ENCODE results near the gene C1orf226.
A peak's percentile ranks its signal among the peaks of the same experiment; 100 is the strongest.

The C1orf226 gene

GRCh38 chr1:162386292-162387225 lies 5.0 kb downstream of the C1orf226 start:
- DNase-seq = no peak

- DNase-seq = no peak
Observed at GRCh38 chr1:162387226-162388082, 5.9 kb downstream of the C1orf226 start.

DNA sequence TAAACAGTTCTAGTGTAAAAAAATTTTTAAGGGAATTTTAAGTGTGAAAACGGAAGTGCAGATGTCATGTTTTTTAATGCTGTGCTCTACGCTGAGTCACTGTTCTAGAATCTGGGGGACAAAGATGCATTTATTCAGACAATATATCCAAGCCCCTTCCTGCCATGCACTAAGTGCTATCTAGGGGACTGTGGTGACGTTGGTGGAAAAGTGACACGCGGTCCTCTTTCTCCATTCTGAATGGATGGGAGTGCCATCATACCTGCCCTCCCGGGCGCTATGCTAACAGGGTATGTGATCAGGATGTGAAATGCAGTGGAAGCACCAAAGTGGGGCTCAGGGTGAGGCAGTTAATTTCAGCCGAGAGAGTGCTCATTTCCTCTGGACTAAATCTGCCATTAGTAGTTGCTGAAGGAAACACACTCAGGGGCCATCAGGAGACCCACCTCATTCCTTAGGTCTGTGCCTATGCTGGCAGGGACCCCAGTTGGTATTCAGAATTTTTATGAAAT lies 6.6 kb downstream of the C1orf226 start:
- no peak for DNase-seq

DNA sequence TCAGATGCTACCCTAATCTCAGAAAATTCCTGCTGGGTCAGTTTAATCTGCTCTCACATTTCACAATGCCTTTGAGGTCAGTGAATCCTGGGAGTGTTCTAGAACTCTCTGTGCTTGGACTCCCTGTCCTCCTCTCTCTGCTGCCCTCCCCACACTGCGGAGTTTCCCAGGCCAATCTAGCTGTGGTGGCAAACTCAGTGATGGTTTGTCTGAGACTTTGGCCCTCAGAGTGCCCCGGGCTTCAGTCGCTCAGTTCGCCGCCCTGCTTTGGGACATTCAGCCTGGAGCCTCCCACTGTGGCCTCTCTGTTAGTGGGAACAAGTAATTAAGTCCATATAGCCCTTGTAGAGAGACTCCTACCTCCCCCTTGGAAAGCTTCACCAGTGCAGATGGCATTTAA lies 7.1 kb downstream of the C1orf226 start:
- no peak for DNase-seq

- no peak for DNase-seq
Observed at GRCh38 chr1:162389021-162389818, 7.7 kb downstream of the C1orf226 start.

DNA sequence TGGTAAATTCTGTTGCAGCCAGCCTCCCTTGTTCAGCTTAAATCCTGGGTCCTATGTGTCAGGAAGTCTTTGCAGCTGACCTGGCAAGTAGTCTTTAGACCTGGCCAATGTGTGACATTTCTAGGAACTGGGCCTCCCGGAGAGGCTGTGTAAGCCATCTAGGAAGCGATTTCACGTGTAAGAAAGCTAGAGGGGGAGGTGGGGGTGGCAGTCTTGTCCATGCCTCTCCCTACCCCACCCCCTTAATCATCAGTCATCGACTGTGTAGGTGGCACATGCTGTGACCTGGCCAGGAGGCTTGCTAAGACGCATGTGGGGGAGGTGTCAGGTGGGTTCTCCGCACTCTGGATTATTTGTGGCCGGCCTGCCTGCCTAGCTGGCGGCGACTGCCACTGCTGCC lies 8.4 kb downstream of the C1orf226 start:
- DNase-seq = no peak

- DNase-seq = no peak
Observed at GRCh38 chr1:162390396-162391185, 9.1 kb downstream of the C1orf226 start.

DNA sequence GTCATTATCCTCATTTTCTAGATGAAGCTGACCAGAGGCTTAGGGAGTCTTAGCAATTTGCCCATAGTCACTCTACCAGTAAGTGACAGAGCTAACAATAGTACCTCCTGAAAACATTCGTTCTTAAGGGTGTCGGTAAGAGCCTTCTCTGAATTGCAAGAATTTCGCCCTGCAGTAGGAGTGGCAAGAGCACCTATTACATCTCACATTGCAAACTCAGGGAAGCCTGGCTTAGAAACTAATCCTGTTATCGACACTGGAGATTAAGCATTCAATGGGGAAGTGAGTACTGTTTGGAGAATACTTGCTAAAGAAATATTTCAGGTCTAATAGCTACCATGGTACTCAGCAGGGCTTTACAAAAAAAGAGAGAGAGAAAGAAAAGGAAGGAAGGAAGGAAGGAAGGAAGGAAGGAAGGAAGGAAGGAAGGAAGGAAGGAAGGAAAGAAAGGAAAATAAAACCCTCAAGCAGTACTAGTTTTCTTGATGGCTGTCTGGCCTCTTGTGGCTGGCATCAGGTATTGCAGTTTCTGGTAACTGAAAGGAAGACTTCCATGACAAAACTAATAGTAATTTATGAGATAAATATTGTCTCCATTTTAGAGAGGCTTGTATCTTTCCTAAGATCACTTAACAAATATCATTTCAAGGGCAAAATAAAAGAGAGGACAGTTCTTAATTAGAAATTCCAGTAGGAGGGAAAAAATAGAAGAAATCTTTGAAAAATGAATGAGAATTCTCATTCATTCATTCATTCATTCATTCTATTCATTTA lies 10.4 kb downstream of the C1orf226 start:
- peak; percentile 30 for DNase-seq

DNA sequence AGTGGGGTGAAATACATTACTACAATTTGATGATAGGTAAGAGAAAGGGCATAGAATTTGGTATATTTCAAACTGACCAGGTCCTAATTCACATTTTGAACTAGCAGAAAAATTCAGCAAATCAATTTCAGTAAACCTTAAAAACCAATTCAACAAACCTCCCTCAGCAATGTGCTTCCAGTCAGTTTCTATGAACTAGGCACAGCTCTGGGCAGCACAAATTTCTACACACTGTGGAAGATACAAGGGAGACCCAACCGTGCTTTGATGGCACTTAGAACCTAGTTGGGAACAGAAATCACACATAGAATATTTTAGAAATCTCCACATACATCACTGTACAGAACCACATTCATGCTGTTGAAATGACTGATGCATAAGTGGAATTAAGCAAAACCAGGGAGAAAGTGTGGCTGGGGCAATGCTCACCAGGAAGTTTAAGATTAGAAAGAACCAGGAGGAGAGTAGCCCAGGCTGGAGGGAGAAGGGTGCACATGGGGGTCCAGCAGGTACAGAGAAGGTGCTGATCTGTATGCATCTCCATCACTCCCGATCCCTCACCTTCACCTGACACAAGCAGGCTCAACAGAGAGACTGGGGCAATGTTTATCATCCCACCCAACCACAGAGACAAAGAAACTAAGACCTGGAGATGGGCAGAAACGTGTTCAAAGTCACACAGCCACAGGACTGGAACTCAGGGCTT lies 14.8 kb downstream of the C1orf226 start:
- DNase-seq = no peak

- no peak for DNase-seq
Observed at GRCh38 chr1:162397039-162397448, 15.5 kb downstream of the C1orf226 start.

GRCh38 chr1:162397943-162398560 lies 16.5 kb downstream of the C1orf226 start:
- no peak for DNase-seq

DNA sequence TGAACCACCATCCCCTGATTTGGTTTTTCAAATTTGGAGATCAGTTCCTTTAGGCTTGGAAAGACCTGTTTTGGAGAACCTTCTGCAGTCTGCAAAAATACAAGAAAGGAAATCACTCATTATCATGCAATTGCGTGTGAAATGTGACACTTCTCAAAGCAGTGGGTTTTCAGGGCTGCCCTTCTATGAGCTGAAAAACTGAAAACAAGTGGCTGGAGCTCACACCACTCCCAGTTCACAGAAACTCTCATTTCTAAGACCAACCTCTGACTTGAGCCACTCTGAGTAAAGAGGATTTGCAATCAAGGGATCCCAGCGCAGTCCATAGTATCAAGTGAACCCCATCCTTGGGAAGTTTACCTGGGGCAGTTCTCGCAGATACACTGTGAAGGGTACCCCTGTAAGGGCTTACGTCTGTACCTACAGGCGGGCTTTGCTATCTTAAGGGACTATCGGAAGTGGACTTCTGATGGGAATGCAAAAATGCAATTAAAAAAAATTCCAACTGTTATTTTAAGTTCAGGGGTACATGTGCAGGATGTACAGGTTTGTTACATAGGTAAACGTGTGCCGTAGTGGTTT lies 17.6 kb downstream of the C1orf226 start:
- no peak for DNase-seq

DNA sequence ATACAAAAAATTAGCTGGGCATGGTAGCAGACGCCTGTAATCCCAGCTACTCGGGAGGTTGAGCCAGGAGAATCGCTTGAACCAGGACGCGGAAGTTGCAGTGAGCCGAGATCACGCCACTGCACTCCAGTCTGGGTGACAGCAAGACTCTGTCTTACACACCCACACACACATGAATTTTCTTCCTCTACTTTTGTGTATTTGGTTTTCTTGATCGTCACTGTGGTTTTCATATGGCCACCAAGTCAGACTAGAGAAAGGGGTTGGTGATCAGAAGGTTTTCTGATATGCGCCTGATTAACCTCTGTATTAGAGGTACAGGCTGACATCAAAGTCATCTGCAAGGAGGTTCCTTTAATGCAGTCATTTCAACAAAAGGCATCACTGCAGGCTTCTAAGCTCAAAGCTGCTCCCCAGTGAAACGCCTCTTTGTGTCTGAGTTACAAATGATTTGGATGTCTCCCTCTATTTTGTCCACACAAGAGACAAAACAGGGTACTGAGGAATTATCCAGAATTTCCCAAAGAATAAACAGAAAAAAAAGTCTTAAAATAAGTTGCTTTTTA lies 19.3 kb downstream of the C1orf226 start:
- no peak for DNase-seq

DNA sequence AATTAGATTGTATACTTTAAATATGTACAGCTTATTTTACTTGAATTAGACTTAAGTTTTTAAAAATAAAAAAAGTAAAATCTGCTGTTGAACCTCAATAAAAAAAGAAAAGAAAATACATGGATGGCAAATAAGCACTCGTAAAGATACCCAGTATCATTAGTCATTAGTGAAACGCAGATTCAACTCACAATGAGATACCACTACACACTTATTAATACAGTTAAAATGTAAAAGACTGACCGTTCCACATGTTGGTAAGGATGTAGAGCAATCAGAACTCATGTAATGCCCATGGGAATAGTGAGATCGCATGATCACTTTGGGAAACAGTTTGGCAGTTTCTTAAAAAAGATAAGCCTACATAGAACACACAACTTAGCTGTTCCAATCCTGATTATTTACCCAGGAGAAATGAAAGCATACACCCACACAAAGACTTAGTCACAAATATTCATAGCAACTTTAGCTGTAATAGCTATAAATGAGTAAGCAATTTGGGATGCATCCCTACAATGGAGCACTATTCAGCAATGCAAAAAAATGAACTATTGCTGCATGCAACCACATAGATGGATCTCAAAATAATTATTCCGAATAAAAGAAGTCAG lies 23.1 kb downstream of the C1orf226 start:
- DNase-seq = no peak

DNA sequence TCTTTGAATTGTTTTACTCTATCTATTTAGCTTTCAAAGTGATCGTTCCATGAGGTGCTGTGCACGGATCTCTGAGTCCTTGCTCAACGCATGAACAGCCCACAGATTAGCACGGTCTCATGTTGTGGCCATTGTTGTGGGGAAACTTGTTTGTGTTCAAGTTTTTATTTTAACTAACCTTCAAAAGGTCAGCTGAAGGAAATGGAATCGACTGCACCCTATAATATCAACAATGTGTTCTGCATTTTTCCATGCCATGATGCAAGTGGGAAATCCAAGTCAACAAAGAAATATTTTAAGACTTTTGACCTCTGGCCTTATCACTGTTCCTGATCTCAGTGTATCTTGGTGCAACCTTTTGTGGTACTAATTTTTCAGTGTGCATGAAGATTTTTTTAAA lies 24.3 kb downstream of the C1orf226 start:
- no peak for DNase-seq

DNA sequence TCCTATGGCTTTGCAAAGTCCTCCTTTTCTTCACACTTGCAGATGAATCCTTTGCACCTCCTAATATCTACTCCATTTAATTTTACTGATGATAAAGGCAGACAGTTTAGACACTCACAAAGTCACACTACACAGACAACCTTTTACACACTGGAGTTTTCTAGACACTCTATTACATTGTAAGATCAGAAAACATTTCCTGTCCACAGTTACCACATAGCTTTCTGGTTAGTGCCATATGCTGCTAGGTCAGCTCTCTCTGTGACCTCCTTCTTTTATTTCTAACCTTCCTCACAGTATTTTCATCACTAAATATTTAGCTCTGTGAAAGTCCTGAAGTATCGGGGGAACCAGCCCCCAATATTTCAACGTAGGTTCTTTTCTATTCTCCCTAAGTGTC lies 25.3 kb downstream of the C1orf226 start:
- DNase-seq = no peak

GRCh38 chr1:162407539-162407938 lies 26.0 kb downstream of the C1orf226 start:
- DNase-seq = no peak

DNA sequence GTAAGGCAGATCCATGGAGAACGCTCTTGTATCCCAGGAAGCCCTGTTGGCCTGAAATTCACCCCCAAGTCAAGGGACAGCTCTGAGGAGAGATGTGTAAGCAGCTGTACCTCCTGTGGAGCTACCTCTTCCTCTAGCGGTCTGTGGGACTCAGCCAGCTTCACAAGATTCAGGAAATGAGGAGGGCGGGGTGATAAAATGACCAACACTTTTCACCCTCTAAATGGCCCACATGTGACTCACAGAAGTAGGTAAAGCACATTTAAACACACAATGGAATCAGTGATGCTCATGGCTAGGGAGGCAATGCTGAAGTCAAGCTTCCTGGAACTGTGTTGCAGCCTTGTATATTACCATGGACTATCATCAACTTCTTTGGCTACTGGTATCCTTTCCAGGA lies 30.5 kb downstream of the C1orf226 start, which contains the start of gene SH2D1B:
SH2D1B (minus strand) TSS at position 135 of the 400 bp plus-strand sequence; CDS start at position 15, 120 bp downstream.
- DNase-seq = no peak

GRCh38 chr1:162416215-162416614 lies 34.7 kb downstream of the C1orf226 start:
- DNase-seq = no peak
